ENCODE measurements around the gene ST8SIA2.

GRCh38 chr15:92365906-92366305 lies 27.8 kb upstream of the ST8SIA2 start:
- TF ChIP-seq POLR2AphosphoS5 (IDR thresholded peaks at IDR 0.05) (no peak), CTCF (IDR thresholded peaks at IDR 0.05) (no peak)

All from suprapubic skin (tissue), 3 donors.